Astrocyte (in vitro differentiated cells and primary cell): Measurements from ENCODE around the gene ANKS1A. TPM values are rescaled to one million over a fixed set of nuclear protein-coding genes. Genes with fewer than 3 reads are reported as not detected.
A peak's percentile ranks its signal among the peaks of the same experiment; 100 is the strongest.

Experiments used
- DNase-seq: peaks from one replicate; pipeline ENCODE4 v3.0.0-alpha.2; 2010; ENCODE audit warnings: low read depth
- FAIRE-seq: peaks from 2 replicates; lab custom pipeline; 2011; peaks lifted over from hg19 to GRCh38; lab: Jason Lieb, UNC
- H2AFZ ChIP-seq: 2 replicates; pipeline ENCODE4 v1.6.0; 2012; ENCODE audit warnings: low read depth, low read length, inconsistent platforms
- H3K27ac ChIP-seq: 2 replicates; pipeline ENCODE4 v1.5.1; 2011; ENCODE audit warnings: low read depth, low read length, inconsistent platforms
- H3K27me3 ChIP-seq: 2 replicates; pipeline ENCODE4 v1.6.0; 2011; ENCODE audit warnings: low read length, inconsistent platforms; ENCODE audit not compliant: insufficient read depth
- H3K36me3 ChIP-seq: 2 replicates; pipeline ENCODE4 v1.5.1; 2011; ENCODE audit warnings: low read length, inconsistent platforms; ENCODE audit not compliant: insufficient read depth
- H3K4me1 ChIP-seq: 2 replicates; pipeline ENCODE4 v1.5.1; 2011; ENCODE audit warnings: low read length, inconsistent platforms; ENCODE audit not compliant: insufficient read depth
- H3K4me2 ChIP-seq: 2 replicates; pipeline ENCODE4 v1.6.0; 2012; ENCODE audit warnings: low read length, inconsistent platforms
- H3K4me3 ChIP-seq: 2 replicates; pipeline ENCODE4 v1.5.1; 2011; ENCODE audit warnings: low read depth, mild to moderate bottlenecking, low read length, inconsistent platforms; ENCODE audit not compliant: insufficient read depth
- H3K79me2 ChIP-seq: 2 replicates; pipeline ENCODE4 v1.6.0; 2012; ENCODE audit warnings: mild to moderate bottlenecking, low read length, inconsistent platforms; ENCODE audit not compliant: insufficient read depth
- H3K9ac ChIP-seq: 2 replicates; pipeline ENCODE4 v1.6.0; 2012; ENCODE audit warnings: mild to moderate bottlenecking, low read length, inconsistent platforms
- H3K9me3 ChIP-seq: 2 replicates; pipeline ENCODE4 v1.5.1; 2012; ENCODE audit warnings: low read depth, mild to moderate bottlenecking, low read length, inconsistent platforms; ENCODE audit not compliant: insufficient read depth
- H4K20me1 ChIP-seq: 2 replicates; pipeline ENCODE4 v1.6.0; 2012; ENCODE audit warnings: low read length, inconsistent platforms; ENCODE audit not compliant: insufficient read depth
- H3K27ac Mint-ChIP-seq: one replicate; pipeline ENCODE4 v1.8.0; 2021; ENCODE audit warnings: mild to moderate bottlenecking, mixed read lengths; ENCODE audit not compliant: unreplicated experiment
- H3K27me3 Mint-ChIP-seq: one replicate; pipeline ENCODE4 v1.8.0; 2021; ENCODE audit warnings: low read depth, mixed read lengths; ENCODE audit not compliant: unreplicated experiment
- H3K36me3 Mint-ChIP-seq: one replicate; pipeline ENCODE4 v1.8.0; 2021; ENCODE audit warnings: low read depth, mixed read lengths; ENCODE audit not compliant: unreplicated experiment
- H3K4me1 Mint-ChIP-seq: one replicate; pipeline ENCODE4 v1.8.0; 2021; ENCODE audit warnings: low read depth, mixed read lengths; ENCODE audit not compliant: unreplicated experiment
- H3K4me3 Mint-ChIP-seq: one replicate; pipeline ENCODE4 v1.8.0; 2021; ENCODE audit warnings: mild to moderate bottlenecking, moderate library complexity, mixed read lengths; ENCODE audit not compliant: unreplicated experiment
- H3K9me3 Mint-ChIP-seq: one replicate; pipeline ENCODE4 v1.8.0; 2021; ENCODE audit warnings: mild to moderate bottlenecking, mixed read lengths; ENCODE audit not compliant: unreplicated experiment
- EZH2 ChIP-seq: IDR thresholded peaks from 2 replicates; pipeline ENCODE4 v1.6.1; 2012; ENCODE audit warnings: mild to moderate bottlenecking, low read length, inconsistent platforms; ENCODE audit not compliant: insufficient read depth
- total RNA-seq: library from RNA; stranded (reverse); gene quantifications from 2 replicates; pipeline ENCODE4 v1.2.1, GENCODE V29; 2021
- TF ChIP-seq, protein P1 (sequence below): IDR thresholded peaks from 2 replicates; pipeline ENCODE4 v1.5.1; 2011; ENCODE audit warnings: low read depth, mild to moderate bottlenecking, inconsistent platforms, low read length, moderate library complexity; ENCODE audit not compliant: insufficient read depth

The ANKS1A gene
- total RNA-seq, 1 donor from 2014 or later: 18.0 TPM

DNA sequence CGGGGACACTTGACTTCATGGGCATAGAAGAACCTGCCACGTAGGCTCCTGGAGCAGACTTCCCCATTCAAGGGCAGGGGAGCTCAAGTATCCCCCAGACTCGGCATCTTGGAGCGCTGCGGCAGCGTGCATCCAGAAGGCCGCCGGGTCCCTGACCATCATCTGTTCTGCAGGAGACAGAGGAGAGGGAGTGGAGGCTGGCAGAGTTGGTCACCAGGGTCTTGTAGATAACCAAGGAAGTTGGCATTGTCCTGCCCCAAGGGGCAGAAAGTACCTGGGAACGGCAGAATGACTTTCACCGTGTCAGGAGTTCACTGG, 169.3 kb downstream of the ANKS1A start:
- no peak overlapping the region for H3K4me3 Mint-ChIP-seq

DNA sequence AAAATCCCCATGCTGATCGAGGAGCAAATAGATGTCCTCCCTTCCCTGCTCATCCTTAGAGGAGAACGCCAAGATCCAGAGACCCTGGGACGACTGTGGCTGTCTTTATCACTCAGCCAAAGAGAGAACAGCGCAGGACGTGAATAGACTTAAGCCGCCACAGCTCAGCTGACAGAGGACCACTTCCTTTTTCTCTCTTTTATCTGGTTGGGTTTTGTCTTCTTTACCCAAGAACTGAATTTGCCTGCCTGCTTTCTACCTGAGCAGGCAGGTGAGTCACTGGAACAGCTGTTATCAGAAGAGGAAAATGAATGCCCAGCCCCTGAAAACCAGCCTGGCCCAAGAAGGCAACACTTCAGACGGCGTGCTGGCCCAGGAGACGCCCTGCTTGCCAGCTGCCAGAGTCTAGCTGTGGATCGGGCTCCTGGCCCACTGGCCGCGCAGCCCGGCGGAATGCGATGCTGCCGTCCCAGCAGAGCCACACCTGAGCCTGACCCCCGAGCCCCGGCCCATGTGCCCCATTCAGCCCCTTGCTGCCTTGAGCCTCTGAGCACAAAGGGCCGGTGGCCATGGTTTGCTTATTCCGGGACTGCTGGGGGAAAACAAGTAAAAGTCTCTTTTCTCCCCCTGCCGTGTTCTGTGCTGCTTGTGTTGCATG, 169.9 kb downstream of the ANKS1A start:
- no peaks in the 10 kb centered on the region for H3K4me1 Mint-ChIP-seq
- Histone ChIP-seq H3K27ac (no peak overlapping the region), H3K4me3 (no peak overlapping the region), H3K9ac (no peak overlapping the region), H3K36me3 (no peaks in the 10 kb centered on the region), H3K4me2 (no peak overlapping the region), H3K79me2 (no peaks in the 10 kb centered on the region), H3K9me3 (no peaks in the 10 kb centered on the region), H3K27me3 (no peaks in the 10 kb centered on the region), H4K20me1 (no peaks in the 10 kb centered on the region), H3K4me1 (peaks cover 17% of the 10 kb centered on the region), H2AFZ (no peak overlapping the region)
- FAIRE-seq (no peak), DNase-seq (no peak)
- no peaks in the 10 kb centered on the region for H3K9me3 Mint-ChIP-seq
- no peak for TF ChIP-seq EZH2
- TF ChIP-seq, protein P1, sequence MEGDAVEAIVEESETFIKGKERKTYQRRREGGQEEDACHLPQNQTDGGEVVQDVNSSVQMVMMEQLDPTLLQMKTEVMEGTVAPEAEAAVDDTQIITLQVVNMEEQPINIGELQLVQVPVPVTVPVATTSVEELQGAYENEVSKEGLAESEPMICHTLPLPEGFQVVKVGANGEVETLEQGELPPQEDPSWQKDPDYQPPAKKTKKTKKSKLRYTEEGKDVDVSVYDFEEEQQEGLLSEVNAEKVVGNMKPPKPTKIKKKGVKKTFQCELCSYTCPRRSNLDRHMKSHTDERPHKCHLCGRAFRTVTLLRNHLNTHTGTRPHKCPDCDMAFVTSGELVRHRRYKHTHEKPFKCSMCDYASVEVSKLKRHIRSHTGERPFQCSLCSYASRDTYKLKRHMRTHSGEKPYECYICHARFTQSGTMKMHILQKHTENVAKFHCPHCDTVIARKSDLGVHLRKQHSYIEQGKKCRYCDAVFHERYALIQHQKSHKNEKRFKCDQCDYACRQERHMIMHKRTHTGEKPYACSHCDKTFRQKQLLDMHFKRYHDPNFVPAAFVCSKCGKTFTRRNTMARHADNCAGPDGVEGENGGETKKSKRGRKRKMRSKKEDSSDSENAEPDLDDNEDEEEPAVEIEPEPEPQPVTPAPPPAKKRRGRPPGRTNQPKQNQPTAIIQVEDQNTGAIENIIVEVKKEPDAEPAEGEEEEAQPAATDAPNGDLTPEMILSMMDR: no peak
- H3K27me3 Mint-ChIP-seq: no peaks in the 10 kb centered on the region
- peaks cover 33% of the 10 kb centered on the region for H3K36me3 Mint-ChIP-seq
- peak overlapping the region; percentile 17 for H3K4me3 Mint-ChIP-seq
- no peak overlapping the region for H3K27ac Mint-ChIP-seq

More for the DNA sequence above, 169.3 kb downstream of the ANKS1A start:
- no peaks in the 10 kb centered on the region for H3K36me3 ChIP-seq
- peaks cover 23% of the 10 kb centered on the region for H3K4me1 ChIP-seq
- FAIRE-seq (no peak), DNase-seq (no peak)
- Mint-ChIP-seq H3K27me3 (no peaks in the 10 kb centered on the region), H3K9me3 (no peaks in the 10 kb centered on the region), H3K27ac (no peak overlapping the region), H3K4me1 (no peaks in the 10 kb centered on the region), H3K36me3 (peaks cover 31% of the 10 kb centered on the region)
- H3K4me2 ChIP-seq: no peak overlapping the region
- no peak overlapping the region for H3K27ac ChIP-seq
- H3K4me3 ChIP-seq: no peak overlapping the region
- H4K20me1 ChIP-seq: no peaks in the 10 kb centered on the region
- TF ChIP-seq, protein P1: no peak
- TF ChIP-seq EZH2: no peak
- H3K9me3 ChIP-seq: no peaks in the 10 kb centered on the region
- H3K79me2 ChIP-seq: no peaks in the 10 kb centered on the region
- H3K27me3 ChIP-seq: no peaks in the 10 kb centered on the region
- H3K9ac ChIP-seq: no peak overlapping the region
- H2AFZ ChIP-seq: no peak overlapping the region

DNA sequence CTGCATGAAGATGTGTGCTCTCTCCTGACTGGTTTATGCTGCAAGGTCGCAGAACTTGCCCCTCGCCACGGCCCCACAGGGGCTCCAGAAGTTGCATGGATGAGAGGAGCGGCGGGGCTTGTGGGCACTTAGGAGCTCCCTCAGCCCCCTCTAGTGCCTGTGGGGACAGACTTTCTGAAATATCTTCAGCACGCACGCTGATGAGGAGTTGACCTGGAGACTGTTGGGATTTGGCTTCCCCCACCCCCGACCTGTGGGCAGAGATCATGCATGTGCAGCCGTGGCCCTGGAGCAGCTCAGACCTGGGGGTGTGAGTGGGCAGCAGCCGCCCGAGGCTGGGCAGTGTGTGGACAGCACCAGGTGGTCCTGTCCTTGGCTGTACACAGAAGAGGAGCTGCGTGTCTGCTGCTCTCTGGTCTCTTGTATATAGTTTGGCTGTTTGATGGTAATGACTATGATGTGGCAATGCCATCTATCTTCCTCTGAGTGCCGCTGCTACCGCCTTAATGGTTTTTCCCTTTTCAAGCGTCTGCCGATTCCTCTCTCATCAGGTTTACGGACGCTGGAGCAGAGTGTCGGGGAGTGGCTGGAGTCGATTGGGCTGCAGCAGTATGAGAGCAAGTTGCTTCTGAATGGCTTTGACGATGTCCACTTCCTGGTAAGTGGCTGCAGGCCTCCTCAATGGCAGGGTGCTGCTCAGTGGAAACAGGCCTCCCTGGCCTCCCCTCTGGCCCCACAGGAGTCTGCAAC, 170.7 kb downstream of the ANKS1A start:
- Mint-ChIP-seq H3K4me1 (no peaks in the 10 kb centered on the region), H3K36me3 (peaks cover 35% of the 10 kb centered on the region), H3K27ac (no peak overlapping the region), H3K4me3 (no peak overlapping the region), H3K9me3 (no peaks in the 10 kb centered on the region), H3K27me3 (no peaks in the 10 kb centered on the region)
- Histone ChIP-seq H3K4me1 (peaks cover 13% of the 10 kb centered on the region), H3K9me3 (no peaks in the 10 kb centered on the region), H3K4me2 (no peak overlapping the region), H4K20me1 (no peaks in the 10 kb centered on the region), H2AFZ (no peak overlapping the region), H3K27ac (no peak overlapping the region), H3K4me3 (no peak overlapping the region), H3K36me3 (no peaks in the 10 kb centered on the region), H3K9ac (no peak overlapping the region), H3K79me2 (no peaks in the 10 kb centered on the region), H3K27me3 (no peaks in the 10 kb centered on the region)
- no peak for DNase-seq
- FAIRE-seq: no peak
- TF ChIP-seq EZH2: no peak
- TF ChIP-seq, protein P1: no peak
